Measurements from ENCODE around the gene MC1R.
"Not testable (repeated sequence)": the region's sequence is repeated elsewhere in the genome, so short reads cannot be mapped to it uniquely, and the experiment has no call there.

The MC1R gene

DNA sequence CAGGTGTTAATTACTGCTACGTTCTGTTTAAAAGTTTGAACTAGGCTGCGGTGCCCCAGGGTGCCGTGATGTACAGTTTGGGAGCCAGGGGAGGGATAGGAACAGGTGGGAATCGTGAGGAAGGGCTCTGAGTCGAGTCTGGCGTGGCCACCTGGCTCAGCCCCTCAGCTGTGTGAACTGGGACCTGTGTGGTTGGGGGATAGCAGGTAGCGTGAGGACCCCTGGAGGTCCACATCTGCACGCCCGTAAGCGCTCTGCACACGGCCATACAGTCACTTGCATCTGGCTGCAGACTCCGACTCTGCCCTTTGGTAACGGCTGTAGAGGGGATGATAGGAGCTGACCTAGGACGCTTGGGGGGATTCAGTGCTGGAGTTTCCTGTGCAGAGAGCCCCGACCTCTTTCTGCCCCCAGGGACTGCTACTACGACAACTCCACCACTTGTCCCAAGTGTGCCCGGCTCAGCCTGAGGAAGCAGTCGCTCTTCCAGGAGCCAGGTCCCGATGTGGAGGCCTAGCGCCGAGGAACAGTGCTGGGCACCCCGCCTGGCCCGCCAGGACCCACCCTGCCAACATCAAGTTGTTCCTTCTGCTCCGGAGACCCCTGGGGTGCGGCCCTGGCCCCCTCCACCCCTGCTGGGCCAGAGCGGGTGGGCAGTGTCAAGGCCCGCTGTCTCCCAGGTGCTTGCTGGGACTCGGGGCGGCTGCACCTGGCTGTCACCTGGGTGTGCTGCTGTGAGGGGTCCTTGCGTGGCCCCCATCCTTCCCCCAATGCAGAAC, 47.0 kb downstream of the MC1R start:
- TF ChIP-seq, protein P1, sequence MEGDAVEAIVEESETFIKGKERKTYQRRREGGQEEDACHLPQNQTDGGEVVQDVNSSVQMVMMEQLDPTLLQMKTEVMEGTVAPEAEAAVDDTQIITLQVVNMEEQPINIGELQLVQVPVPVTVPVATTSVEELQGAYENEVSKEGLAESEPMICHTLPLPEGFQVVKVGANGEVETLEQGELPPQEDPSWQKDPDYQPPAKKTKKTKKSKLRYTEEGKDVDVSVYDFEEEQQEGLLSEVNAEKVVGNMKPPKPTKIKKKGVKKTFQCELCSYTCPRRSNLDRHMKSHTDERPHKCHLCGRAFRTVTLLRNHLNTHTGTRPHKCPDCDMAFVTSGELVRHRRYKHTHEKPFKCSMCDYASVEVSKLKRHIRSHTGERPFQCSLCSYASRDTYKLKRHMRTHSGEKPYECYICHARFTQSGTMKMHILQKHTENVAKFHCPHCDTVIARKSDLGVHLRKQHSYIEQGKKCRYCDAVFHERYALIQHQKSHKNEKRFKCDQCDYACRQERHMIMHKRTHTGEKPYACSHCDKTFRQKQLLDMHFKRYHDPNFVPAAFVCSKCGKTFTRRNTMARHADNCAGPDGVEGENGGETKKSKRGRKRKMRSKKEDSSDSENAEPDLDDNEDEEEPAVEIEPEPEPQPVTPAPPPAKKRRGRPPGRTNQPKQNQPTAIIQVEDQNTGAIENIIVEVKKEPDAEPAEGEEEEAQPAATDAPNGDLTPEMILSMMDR (conservative IDR thresholded peaks at IDR 0.05; ENCODE audit: low read length) = no peak
- no peak for DNase-seq (ENCODE audit: low read depth)
- no peak overlapping the region for H3K4me3 ChIP-seq (ENCODE audit: low read length)

DNA sequence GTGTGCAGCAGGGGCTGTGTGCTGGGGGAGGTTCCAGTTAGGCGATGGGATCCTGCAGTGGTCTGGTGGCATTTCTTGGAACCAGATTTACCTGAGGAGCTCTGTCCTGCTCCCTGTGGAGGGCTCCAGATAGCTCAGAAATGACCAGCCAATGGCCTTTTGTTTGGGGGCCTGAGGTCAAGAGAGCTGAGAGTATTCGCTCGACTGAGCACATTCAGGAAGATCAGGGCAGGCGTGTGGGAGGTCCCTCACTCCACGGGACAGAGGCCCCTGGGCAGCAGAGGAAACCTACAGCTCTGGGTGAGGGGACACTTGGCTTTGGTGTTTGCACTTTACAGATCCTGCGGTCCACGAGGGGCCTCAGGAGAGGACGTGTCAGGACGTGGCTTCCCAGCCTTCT, 48.1 kb downstream of the MC1R start:
- no peak for DNase-seq (ENCODE audit: low read depth)
- TF ChIP-seq, protein P1 (conservative IDR thresholded peaks at IDR 0.05; ENCODE audit: low read length) = no peak
- H3K4me3 ChIP-seq (ENCODE audit: low read length) = no peak overlapping the region

DNA sequence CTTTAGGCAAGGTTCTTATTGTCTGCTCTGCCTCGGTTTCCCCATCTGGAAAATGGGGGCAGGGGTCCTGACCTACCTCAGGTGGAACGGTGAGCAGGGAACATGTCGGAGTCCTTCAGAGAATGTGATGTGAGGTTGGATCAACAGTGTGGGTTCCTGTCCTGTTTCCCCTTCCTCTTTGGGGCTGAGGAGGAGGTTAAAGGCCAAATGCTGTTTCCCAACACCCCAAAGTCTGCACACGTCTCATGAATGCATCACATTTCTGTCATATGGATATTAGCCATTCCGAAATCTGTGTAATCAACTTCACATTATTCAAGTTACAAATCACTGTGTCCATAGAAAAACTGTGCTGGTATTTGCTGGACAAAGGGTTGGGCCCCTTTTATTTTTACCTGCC, 48.8 kb downstream of the MC1R start:
- DNase-seq (ENCODE audit: low read depth) = not testable (repeated sequence)

DNA sequence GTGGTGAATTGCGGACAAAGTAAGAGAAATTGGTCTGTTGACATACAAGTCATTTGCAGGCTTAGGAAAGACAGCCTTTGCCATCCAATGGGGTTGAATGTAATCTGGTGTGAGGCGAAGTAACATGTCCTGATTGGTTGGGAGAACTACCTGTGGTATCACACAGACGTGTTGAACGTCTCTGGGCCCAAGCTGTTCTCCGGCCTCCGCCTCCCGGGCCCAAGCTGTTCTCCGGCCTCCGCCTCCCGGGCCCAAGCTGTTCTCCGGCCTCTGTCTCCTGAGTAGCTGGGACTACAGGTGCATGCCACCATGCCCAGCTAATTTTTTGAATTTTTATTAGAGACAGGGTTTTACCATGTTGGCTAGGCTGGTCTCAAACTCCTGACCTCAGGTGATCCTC, 49.4 kb downstream of the MC1R start:
- H3K4me3 ChIP-seq (ENCODE audit: low read length); DNase-seq (ENCODE audit: low read depth): not testable (repeated sequence)

More for the DNA sequence above, 48.8 kb downstream of the MC1R start:
- not testable (repeated sequence) for H3K4me3 ChIP-seq (ENCODE audit: low read length)

DNA sequence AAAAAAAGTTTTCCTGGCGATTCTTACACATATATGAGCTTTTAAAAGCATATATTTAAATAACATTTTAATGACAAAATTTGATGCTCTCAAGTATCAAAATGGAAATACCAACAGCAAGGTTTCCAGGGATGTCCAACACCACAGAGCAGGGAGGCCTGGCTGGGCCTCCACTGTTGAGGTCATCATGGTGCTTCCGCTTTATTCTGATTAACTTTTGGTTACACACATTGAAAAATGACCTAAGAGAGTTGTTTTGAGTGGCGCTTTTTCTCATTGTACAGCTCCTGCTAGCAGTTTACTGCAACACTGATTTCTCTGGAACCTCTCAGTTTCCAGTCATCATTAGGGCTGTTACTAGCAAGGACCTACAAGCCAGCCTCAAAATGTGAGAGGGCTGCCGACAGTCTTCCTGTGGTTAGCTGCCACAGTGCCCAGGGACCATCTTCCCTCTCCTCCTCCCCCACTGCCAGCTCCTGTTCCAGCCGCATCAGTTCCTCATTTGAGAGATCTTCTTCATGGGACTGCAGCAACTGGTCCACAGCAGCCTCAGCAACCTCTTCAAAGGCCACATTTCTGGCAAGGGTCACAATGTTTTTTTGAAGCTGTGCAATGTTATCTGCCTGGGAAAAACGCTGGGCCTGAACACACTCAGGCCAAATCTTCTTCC, 51.2 kb downstream of the MC1R start:
- TF ChIP-seq, protein P1 (conservative IDR thresholded peaks at IDR 0.05; ENCODE audit: low read length) = no peak
- no peak for DNase-seq (ENCODE audit: low read depth)
- no peak overlapping the region for H3K4me3 ChIP-seq (ENCODE audit: low read length)

All from AG10803 (cell line).